K562 (cell line): ENCODE measurements around the gene CAPN2. TPM values are rescaled to one million over a fixed set of nuclear protein-coding genes. Genes with fewer than 3 reads are reported as not detected.

ENCODE experiments used
- ATAC-seq: fragments of 200-7000 bp; cut with Tn5 transposase; 3 replicates; pipeline ENCODE4 v1.9.1; 2020; ENCODE audit warnings: moderate library complexity
- BruUV-seq: library from RNA; stranded (reverse); fragments of 400-500 nt; replicated peaks from 2 replicates; lab custom pipeline; 2021; lab: Mats Ljungman, UMichigan
- CTCF ChIA-PET: fragments of 300-600 bp; formaldehyde crosslinking; extraction: SDS; loops from one replicate; lab custom pipeline; 2021; ENCODE audit warnings: low intra/inter-chr PET ratio; lab: Yijun Ruan, JAX
- POLR2A ChIA-PET: fragments of 300-600, 350-650 bp; sonication (Branson Sonifier 250); formaldehyde crosslinking; extraction: SDS; loops from one replicate; lab custom pipeline; 2021; ENCODE audit warnings: antibody characterized with exemption, inconsistent platforms; lab: Yijun Ruan, JAX
- DNase-seq, 4 experiments: peaks; one replicate each; pipeline versions ENCODE4 v3.0.0 to v3.0.0-alpha.2; 2011 to 2018; ENCODE audit warnings: low spot score in 3 of 4, mixed read lengths in 3 of 4; ENCODE audit errors: extremely low read depth in 1 of 4
- FAIRE-seq: peaks from 2 replicates; lab custom pipeline; 2011; peaks lifted over from hg19 to GRCh38; lab: Jason Lieb, UNC
- H2AFZ ChIP-seq: 2 replicates; pipeline ENCODE4 v1.6.0; 2011; ENCODE audit warnings: low read depth, low read length, control low read depth, inconsistent platforms
- H3K27ac ChIP-seq: fragments of 200-600 bp; 3 replicates; pipeline ENCODE4 v1.8.0; 2011; ENCODE audit warnings: low read depth, mild to moderate bottlenecking, control low read depth, inconsistent platforms, low read length, moderate library complexity, mixed read lengths; ENCODE audit errors: extremely low read depth
- H3K27me3 ChIP-seq, 2 experiments: fragments of 300-600 bp in 1 of 2; 2 replicates in 1 of 2; 3 replicates in 1 of 2; pipeline versions ENCODE4 v1.6.0 to v1.8.0; 2011; ENCODE audit warnings: inconsistent platforms in 2 of 2, low read length in 2 of 2, mild to moderate bottlenecking in 1 of 2, mixed read lengths in 1 of 2, moderate library complexity in 1 of 2; ENCODE audit not compliant: control insufficient read depth in 2 of 2, insufficient read depth in 2 of 2
- H3K36me3 ChIP-seq: fragments of 300-600 bp; 3 replicates; pipeline ENCODE4 v1.8.0; 2011; ENCODE audit warnings: mild to moderate bottlenecking, low read length, inconsistent platforms; ENCODE audit not compliant: control insufficient read depth, insufficient read depth
- H3K4me1 ChIP-seq, 2 experiments: fragments of 200-600 bp in 1 of 2; replicated peaks in 1 of 2; 2 replicates in 1 of 2; 3 replicates in 1 of 2; pipeline versions ENCODE4 v1.5.1 to v1.8.0; 2011; ENCODE audit warnings: inconsistent platforms in 2 of 2, low read length in 2 of 2, mild to moderate bottlenecking in 1 of 2, mixed read lengths in 1 of 2, moderate library complexity in 1 of 2; ENCODE audit not compliant: control insufficient read depth in 2 of 2, insufficient read depth in 2 of 2
- H3K4me2 ChIP-seq: 2 replicates; pipeline ENCODE4 v1.6.1; 2011; ENCODE audit warnings: low read length, control low read depth, inconsistent platforms, mixed read lengths; ENCODE audit not compliant: insufficient read depth
- H3K4me3 ChIP-seq: fragments of 200-600 bp; sonication (generic), shearing (Covaris generic); 2 replicates; pipeline ENCODE4 v1.5.1; 2016; ENCODE audit warnings: control low read depth, inconsistent platforms
- H3K79me2 ChIP-seq: fragments of 200-600 bp; 3 replicates; pipeline ENCODE4 v1.8.0; 2011; ENCODE audit warnings: low read length, inconsistent platforms; ENCODE audit not compliant: control insufficient read depth, insufficient read depth
- H3K9ac ChIP-seq, 2 experiments: 2 replicates each; pipeline versions ENCODE4 v1.6.0 to v1.6.1; 2011; ENCODE audit warnings: low read depth in 2 of 2, low read length in 2 of 2, control low read depth in 1 of 2, inconsistent platforms in 1 of 2, mild to moderate bottlenecking in 1 of 2, mixed read lengths in 1 of 2; ENCODE audit not compliant: insufficient read depth in 1 of 2
- H3K9me1 ChIP-seq: one replicate; pipeline ENCODE4 v1.6.0; 2011; ENCODE audit warnings: inconsistent platforms, mild to moderate bottlenecking, low read length, moderate library complexity; ENCODE audit not compliant: control insufficient read depth, insufficient read depth
- H3K9me3 ChIP-seq: replicated peaks from 2 replicates; pipeline ENCODE4 v1.5.1; 2011; ENCODE audit warnings: low read depth, low read length, inconsistent platforms; ENCODE audit not compliant: control insufficient read depth, insufficient read depth
- H4K20me1 ChIP-seq: replicated peaks from 2 replicates; pipeline ENCODE4 v1.6.1; 2011; ENCODE audit warnings: low read length, inconsistent platforms, mixed read lengths; ENCODE audit not compliant: control insufficient read depth, insufficient read depth
- ELF2 ChIP-seq: fragments of 250-450 bp; sonication (Bioruptor Pico); IDR thresholded peaks from 2 replicates; pipeline ENCODE4 v1.5.0; 2021; ENCODE audit warnings: mild to moderate bottlenecking
- FOS ChIP-seq: IDR thresholded peaks from 3 replicates; pipeline ENCODE4 v1.6.1; 2011; ENCODE audit not compliant: insufficient read length; ENCODE audit errors: extremely low read depth
- GATA2 ChIP-seq: sonication (generic); formaldehyde crosslinking; IDR thresholded peaks from 2 replicates; pipeline ENCODE4 v1.4.0; 2020; ENCODE audit warnings: mild to moderate bottlenecking, missing genetic modification reagents
- HNRNPK ChIP-seq: fragments of 200-400 bp; formaldehyde crosslinking; IDR thresholded peaks from one replicate; pipeline ENCODE4 v1.6.1; 2018; ENCODE audit warnings: mild to moderate bottlenecking, low read depth, low read length; ENCODE audit not compliant: poor library complexity, severe bottlenecking
- NCOA6 ChIP-seq: fragments of 450-650 bp; IDR thresholded peaks from 2 replicates; pipeline ENCODE4 v1.6.1; 2017; ENCODE audit warnings: mild to moderate bottlenecking
- RAD21 ChIP-seq, 2 experiments: fragments of 250-450 bp in 1 of 2; fragments of 450-650 bp in 1 of 2; sonication (Bioruptor Pico) in 1 of 2; formaldehyde crosslinking in 1 of 2; IDR thresholded peaks in 1 of 2; conservative IDR thresholded peaks in 1 of 2; 2 replicates each; pipeline versions ENCODE4 v1.4.0 to v1.8.0; 2020 to 2022; ENCODE audit warnings: mild to moderate bottlenecking in 2 of 2, moderate library complexity in 1 of 2
- RB1 ChIP-seq: fragments of 450-650 bp; IDR thresholded peaks from 2 replicates; pipeline ENCODE4 v1.6.1; 2017; ENCODE audit warnings: low read depth, mild to moderate bottlenecking
- REST ChIP-seq, 2 experiments: fragments of 450-650 bp; formaldehyde crosslinking in 1 of 2; IDR thresholded peaks; 2 replicates each; pipeline versions ENCODE4 v1.4.0 to v1.6.1; 2014 to 2020; ENCODE audit warnings: mild to moderate bottlenecking in 2 of 2, borderline replicate concordance in 1 of 2, low read depth in 1 of 2
- SETDB1 ChIP-seq: IDR thresholded peaks from one replicate; pipeline ENCODE4 v1.6.1; 2012; ENCODE audit warnings: low read length, control low read depth, inconsistent platforms
- STAT5B ChIP-seq: fragments of 250-450 bp; sonication (Bioruptor Pico); IDR thresholded peaks from 2 replicates; pipeline ENCODE4 v1.8.0; 2021; ENCODE audit warnings: mild to moderate bottlenecking, inconsistent platforms
- ZNF12 ChIP-seq: sonication (generic); formaldehyde crosslinking; IDR thresholded peaks from 2 replicates; pipeline ENCODE4 v1.4.0; 2020; ENCODE audit warnings: mild to moderate bottlenecking, missing genetic modification reagents
- ZNF551 ChIP-seq: fragments of 250-450 bp; sonication (Bioruptor Pico); IDR thresholded peaks from 2 replicates; pipeline ENCODE4 v1.5.0; 2021; ENCODE audit warnings: mild to moderate bottlenecking, moderate library complexity
- WGBS: fragments of 100-300 bp; shearing (Covaris generic); methylation state at CpG from one replicate; pipeline ENCODE4 v1.1.6; 2016; ENCODE audit warnings: low coverage, mixed read lengths; ENCODE audit not compliant: insufficient coverage; ENCODE audit errors: missing lambda C conversion rate; 5-methylcytosine and 5-hydroxymethylcytosine counted together
- in situ Hi-C: fragments of 300-500 bp; cut with MboI; formaldehyde crosslinking; loops from 4 replicates; pipeline ENCODE4 v1.15.0; 2018; ENCODE audit warnings: inconsistent platforms, mixed read lengths
- intact Hi-C: fragments of 100-400 bp; cut with micrococcal nuclease; formaldehyde crosslinking; loops from 2 replicates; pipeline ENCODE4 v1.14.2; 2022
- polyA plus RNA-seq, 8 experiments: library from polyadenylated mRNA; depleted of rRNA in 4 of 8; stranded (reverse) in 5 of 8; unstranded in 3 of 8; fragments of >200 nt; fragmentation: Nextera tagmentation in 2 of 8; fragmentation: Illumina TruSeq in 1 of 8; extraction: Ambion mirVana in 2 of 8; extraction: Trizol in 1 of 8; gene quantifications; 2 replicates each; pipeline versions ENCODE4 v1.2.1 to v1.2.3, GENCODE V29; 2011 to 2014; ENCODE audit warnings: inconsistent platforms in 1 of 8, missing spikeins in 1 of 8
- total RNA-seq, 7 experiments: library from RNA; depleted of rRNA in 6 of 7; stranded (reverse); fragments of >200 nt in 6 of 7; fragmentation: Illumina TruSeq in 2 of 7; extraction: Trizol in 2 of 7; gene quantifications; 2 replicates each; pipeline versions ENCODE4 v1.2.1 to v1.2.3, GENCODE V29; 2011 to 2021; ENCODE audit warnings: low replicate concordance in 1 of 7

The CAPN2 gene
- total and polyA plus RNA-seq, 9 of the 15 experiments (the other 6 are each of a cell fraction or from before 2014, with no cell fraction given) = 24.6 to 157 (median 101) TPM

- WGBS = under 1% methylated on average over 9 of the region's 9 CpGs
- peaks cover 7% of the 10 kb centered on the region; the same call in 1 of the 2 replicates for H4K20me1 ChIP-seq
- POLR2A ChIA-PET = interaction anchor here (0.8 kb wide), 2 partner anchors 12 to 966 kb away, joined by 3 read pairs; no protein-coding TSS in a partner anchor
- DNase-seq (peak; percentile 45 to 78 (median 59)), FAIRE-seq (peak; percentile 84), ATAC-seq (peak; percentile 87)
- H3K9ac ChIP-seq = no peak overlapping the region
- H3K27ac ChIP-seq = no peak overlapping the region
- no peaks in the 10 kb centered on the region for H3K9me1 ChIP-seq
- H3K4me1 ChIP-seq = no peaks in the 10 kb centered on the region; a peak in 2 of 5 replicates
- CTCF ChIA-PET = interaction anchor here (0.5 to 2.7 kb wide), 5 partner anchors 127 to 891 kb away, joined by 3 to 18 read pairs (median 4); no protein-coding TSS in a partner anchor
- BruUV-seq = no TSS peak
- no peaks in the 10 kb centered on the region for H3K9me3 ChIP-seq
- peaks cover 21 to 48% of the 10 kb centered on the region in 2 experiments for H3K27me3 ChIP-seq
- H2AFZ ChIP-seq = no peak overlapping the region
- H3K4me2 ChIP-seq = no peak overlapping the region
- H3K36me3 ChIP-seq = no peaks in the 10 kb centered on the region
- no peaks in the 10 kb centered on the region for H3K79me2 ChIP-seq
- no peak overlapping the region for H3K4me3 ChIP-seq
- intact Hi-C loops (loop anchor here (2.0 kb wide), 3 partner anchors 153 to 891 kb away; no protein-coding TSS in a partner anchor), in situ Hi-C loops (loop anchor here (25.0 kb wide), 1 partner anchor 547 kb away; the partner anchor contains the start of gene TLR5)
- TF ChIP-seq RB1 (0 out of 2 replicates have a peak, but pooled peaks have one; percentile 41), RAD21 (CRISPR knock-in tag; conservative IDR thresholded peaks at IDR 0.05 in 1 of 2, IDR thresholded peaks at IDR 0.05 in 1 of 2) (peak; percentile 93 to 98), FOS (no peak), HNRNPK (no peak), ZNF551 (no peak), STAT5B (CRISPR knock-in tag) (no peak), REST (IDR thresholded peaks at IDR 0.05; ENCODE audit: borderline replicate concordance) (peak; percentile 77), REST (CRISPR knock-in tag; IDR thresholded peaks at IDR 0.05; ENCODE audit: low read depth) (no peak), GATA2 (no peak), NCOA6 (no peak), SETDB1 (no peak), ELF2 (CRISPR knock-in tag) (0 out of 2 replicates have a peak, but pooled peaks have one; percentile 28), ZNF12 (CRISPR knock-in tag) (no peak)
Observed at GRCh38 chr1:223683586-223684487, 28.5 kb upstream of the CAPN2 start.
